ENCODE results near the gene MYOM1. TPM values are rescaled to one million over a fixed set of nuclear protein-coding genes. Genes with fewer than 3 reads are reported as not detected.
A peak's percentile ranks its signal among the peaks of the same experiment; 100 is the strongest.

Gene MYOM1
- total RNA-seq, result 662 TPM

DNA sequence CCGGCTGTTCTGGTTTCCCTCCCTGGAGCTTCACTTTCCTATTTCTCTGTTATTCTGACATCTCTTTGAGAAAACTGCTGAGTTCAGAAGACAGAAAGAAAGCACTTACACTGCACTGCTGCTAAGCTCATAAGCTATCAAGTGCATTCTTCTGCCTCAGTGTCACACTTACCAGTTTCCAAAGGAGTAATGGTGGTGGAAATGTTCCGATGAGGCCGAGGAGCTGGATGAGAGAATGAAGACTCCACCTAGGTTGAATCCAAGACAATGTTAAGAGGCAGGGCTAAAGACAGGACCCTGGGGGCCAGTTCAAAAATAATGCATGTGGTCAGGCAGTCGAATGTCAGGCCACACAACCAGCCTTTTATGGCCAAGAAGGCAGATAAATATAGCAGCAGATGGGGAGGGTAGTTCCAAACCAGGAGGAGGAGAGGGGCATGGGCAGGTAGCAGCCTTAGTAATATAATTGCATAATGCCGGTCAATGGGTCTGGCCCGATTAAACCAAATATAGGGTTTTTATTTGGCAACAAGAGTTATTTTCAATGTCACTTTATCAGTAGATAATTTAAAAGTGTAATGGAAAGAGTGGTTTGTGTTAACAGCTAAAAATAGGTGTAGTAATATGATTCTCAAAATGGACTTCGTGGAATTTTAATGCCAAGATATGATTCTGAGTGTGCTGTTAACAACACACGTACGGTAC is at the start of gene MYOM1:
TSS of gene MYOM1 (minus strand) at position 338 of the 705 bp plus-strand sequence. CDS start 4,745 bp downstream, outside the sequence.
- peak; percentile 72 for DNase-seq

DNA sequence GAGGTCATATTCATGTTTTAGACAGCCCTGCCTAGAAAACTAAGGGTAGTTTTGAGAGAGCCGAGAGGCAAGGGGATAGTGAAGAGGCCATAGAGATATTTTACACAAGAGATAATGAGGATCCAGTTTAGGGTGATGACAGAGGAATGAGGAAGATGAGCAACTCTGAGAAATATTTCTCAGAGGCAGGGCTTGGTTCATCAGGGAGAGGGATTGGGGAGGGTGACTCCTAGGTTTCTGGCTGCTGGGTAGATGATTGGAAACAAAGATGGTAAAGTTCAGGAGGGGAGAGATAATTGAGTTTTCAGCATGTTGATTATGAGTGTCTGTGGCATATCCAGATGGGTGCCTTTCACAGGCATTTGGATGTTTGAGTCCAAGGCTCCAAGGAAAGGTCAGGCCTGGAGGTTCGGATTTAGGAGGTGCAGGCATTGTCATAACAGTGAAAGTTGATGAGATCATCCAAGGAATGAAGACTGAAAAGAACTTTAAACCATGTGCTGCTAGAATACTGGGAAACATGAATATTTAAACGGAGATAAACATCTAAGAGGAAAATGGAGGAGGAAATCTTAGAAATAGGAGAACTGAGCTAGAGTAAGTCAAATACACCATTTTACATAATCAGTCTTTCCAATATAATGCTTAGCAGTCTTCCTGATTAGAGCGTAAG is 49.6 kb upstream of the MYOM1 start:
- DNase-seq, result no peak

DNA sequence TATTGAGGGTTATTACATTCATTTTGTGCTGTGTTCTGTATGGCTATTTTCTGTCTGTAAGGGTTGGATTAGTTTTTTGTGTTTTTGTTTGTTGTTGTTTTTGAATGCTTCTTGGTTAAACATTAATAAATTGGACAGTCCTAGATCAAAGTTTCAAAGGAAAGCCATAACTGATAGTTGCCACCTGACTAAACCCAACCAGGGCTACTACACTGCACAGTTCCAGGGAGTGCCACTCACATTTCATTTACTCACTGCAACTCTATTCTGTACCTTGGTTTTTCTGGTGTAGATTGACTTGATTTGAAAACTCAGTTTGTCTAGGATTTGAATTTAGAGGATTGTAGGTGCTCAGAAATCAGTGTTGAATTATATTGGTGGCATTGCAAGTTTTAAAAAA is 48.5 kb upstream of the MYOM1 start:
- no peak for DNase-seq

- no peak for DNase-seq
Measured at GRCh38 chr18:3266062-3266608, 46.4 kb upstream of the MYOM1 start.

DNA sequence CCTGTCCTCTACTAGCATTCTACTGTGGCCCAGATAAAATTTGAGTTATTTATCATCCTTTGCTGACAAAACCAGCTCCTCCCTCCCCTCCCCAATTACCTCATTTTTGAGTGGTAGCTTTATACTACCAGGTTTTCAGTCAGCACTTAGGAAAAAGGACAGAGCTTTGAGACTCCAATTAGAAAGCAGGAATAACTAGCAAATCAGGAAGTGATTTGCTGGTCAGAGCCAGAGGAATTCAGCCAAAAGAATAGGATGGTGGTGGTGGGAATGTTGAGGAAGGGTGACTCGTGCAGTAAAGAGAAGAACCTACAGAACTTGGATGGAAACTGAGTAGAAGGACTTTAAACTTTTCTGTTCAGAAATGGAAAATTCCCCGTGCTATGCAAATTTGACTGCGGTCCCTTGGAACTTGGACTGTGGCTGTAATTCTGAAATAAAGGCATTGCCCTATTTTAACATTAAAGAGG is 45.8 kb upstream of the MYOM1 start:
- DNase-seq, result no peak

GRCh38 chr18:3264362-3264761 is 44.6 kb upstream of the MYOM1 start:
- DNase-seq, result no peak

- no peak for DNase-seq
Measured at GRCh38 chr18:3263132-3263700, 43.4 kb upstream of the MYOM1 start.

DNA sequence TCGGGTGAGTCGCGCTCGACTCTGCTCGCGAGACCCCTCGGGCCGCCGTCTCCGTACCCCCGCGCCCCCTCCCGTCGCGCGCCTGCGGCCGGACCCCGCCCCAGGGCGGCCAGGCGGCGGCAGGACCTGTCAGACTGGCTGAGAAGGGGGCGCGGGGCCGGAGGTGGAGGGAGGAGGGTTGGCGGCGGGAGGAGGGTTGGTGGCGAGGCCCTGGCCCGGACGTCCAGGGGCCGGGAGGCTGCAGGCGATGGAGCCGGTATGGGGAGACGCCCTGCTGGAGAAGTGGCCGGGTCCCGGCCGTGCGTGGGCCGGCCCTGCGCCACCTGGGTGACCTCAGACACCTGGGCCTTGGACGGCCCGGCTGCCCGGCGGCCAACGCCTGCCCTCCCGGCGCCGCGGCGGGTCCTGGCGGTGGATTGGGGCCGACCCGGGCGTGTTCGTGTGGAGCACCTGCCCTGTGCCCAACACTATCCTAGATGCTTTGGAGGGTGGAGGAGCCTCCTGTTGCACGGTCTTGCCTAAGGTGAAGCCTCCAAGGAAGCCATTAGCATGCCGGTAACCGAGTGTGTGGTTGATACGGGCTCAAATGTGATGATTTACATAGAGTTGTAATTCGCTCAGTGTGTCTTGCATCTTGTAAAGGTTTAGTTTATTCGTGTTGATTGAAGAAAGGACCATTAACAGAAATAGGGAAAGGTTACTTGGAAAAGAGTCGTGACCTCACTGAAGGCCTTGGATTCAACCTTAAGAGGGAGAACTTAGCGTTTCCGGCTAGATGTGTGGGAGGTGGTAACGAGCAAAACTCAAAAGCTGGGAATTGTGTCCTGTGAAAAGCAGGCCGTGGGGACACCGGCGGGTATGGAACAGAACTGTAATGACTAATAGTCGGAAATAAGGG is 42.7 kb upstream of the MYOM1 start:
- DNase-seq, result no peak

- DNase-seq, result peak; percentile 91
Measured at GRCh38 chr18:3261373-3262233, 41.8 kb upstream of the MYOM1 start, which contains the start of gene MYL12B. TSS of gene MYL12B (plus strand) at chr18:3262133. CDS start at chr18:3272899, 10,766 bp downstream.

DNA sequence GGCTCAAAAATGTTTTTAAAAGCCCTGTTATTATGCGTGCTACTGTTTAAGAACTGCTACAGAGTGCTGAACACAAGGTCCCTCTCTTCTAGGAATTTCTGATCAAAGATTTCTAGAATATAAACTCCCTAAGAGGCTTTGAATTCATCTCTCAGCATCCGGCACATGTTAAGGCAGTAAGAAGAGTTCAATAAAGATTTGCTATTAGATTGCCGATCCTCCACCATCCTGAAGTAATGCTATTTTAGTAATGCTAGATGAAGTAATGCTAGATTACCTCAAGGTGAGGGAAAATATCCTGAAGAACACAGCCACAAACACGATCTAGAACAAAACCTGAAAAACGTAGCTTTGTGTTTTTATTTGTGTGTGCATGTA is 41.2 kb upstream of the MYOM1 start:
- no peak for DNase-seq

DNA sequence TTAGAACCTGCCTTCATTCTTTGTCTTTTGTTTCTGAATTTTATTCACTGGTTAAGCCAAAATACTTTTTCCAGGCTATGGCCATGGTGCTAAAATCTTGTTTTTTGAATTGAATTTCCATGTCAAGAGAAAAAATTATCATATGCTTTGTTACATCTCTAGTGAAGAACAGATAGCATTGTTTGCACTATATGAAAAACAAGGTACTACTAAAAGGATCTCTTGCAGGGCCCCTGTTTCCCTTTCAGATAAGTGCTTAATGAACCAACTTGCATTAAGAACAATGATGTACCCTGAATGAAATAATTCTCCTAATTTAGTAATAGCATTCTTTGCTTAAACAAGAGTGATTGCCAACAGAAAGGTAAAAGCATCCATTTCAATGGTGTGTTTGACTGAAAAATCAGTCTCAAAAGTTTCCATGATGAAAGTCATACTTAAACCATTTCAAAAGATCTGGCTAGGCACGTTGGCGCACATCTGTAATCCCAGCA is 37.9 kb upstream of the MYOM1 start:
- DNase-seq, result no peak

DNA sequence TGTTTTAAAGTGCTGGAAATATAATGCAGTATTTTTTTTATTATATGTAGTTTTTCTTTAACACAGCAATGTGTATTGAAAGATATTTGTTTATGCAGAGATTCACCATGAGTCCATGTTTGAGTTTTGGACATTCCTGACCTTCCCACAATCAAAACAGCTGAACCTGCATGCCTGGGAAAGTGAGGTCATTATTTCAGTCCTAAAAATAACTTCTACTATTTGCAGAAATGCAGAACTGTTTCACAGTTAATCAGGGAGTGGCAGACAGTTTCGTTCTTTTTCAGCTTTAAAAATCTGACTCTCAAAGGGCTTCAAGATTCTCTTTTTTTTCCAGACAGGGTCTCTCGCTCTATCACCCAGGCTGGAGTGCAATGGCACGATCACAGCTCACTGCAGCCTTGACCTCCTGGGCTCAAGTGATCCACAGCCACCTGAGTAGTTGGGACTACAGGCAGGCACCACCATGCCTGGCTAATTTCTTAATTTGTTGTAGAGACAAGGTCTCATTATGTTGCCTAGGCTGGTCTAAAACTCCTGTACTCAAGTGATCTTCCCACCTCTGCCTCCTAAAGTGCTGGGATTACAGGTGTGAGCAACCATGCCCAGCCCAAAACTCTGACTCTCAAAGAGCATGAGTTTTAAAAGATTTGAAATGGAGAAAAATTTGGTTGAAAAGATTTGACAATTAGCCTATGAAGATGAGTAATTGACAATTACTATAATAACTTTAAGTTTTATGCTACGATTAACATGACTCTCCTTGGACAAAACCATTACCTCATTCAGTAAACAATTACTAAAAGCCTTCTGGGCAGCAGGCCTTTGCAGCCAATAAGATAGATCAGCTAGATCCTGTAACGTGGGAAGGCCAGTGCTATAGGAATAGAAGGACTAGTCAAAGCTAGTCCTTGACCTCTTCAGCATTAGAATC is 37.2 kb upstream of the MYOM1 start:
- DNase-seq, result peak; percentile 43

DNA sequence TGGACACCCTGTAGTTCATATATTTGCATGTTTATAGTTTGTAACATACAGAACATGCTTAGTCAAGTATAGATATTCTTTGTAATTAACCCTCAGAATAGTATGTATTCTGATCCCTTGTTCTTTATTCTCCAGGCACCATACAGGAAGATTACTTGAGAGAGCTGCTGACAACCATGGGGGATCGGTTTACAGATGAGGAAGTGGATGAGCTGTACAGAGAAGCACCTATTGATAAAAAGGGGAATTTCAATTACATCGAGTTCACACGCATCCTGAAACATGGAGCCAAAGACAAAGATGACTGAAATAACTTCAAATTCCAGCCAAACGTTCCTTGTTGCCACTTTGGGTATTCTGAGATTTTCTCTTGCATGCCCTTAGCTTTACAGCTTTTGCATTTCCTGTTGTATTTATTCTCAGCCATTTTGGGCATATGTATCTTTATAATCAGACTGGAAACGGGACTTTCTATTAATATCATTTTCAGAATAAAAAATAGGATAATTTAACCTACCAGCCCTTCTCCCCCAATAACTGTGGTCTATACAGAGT is 35.9 kb upstream of the MYOM1 start:
- no peak for DNase-seq

GRCh38 chr18:3254725-3255124 is 35.0 kb upstream of the MYOM1 start:
- DNase-seq, result no peak

DNA sequence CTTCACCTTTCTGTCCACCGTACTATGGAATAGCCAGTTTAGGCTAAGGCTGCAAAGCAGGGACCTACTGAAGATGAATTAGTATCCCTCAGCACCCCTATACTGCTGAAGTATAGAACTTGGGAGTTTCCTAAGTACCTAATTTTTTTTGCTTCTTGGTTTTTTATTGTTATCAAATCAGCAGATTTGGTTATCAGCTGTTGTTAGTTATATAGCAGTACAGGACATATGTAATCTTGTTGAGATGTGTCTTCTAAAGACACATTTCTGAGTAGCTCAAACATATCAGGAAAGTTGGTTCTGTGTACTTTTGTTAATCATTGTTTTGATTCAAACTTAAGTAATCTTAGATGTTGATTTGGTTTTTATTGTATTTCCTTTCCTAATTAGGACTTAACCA is 33.1 kb upstream of the MYOM1 start:
- DNase-seq, result no peak

DNA sequence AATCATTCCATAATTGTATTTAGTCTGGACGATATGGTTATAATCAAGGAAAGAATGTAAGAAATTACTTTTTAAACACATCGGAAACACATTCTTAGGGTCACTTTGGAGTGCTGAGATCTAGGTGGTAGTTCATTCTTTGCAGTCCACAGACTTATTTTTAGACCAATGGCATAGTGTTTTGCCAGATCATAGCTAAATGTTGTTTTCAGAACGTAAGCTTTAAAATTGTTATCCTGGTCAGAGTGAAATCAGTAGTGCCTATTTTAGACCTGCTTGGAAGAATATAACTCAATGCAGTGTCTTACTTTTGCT is 32.2 kb upstream of the MYOM1 start:
- DNase-seq, result no peak

DNA sequence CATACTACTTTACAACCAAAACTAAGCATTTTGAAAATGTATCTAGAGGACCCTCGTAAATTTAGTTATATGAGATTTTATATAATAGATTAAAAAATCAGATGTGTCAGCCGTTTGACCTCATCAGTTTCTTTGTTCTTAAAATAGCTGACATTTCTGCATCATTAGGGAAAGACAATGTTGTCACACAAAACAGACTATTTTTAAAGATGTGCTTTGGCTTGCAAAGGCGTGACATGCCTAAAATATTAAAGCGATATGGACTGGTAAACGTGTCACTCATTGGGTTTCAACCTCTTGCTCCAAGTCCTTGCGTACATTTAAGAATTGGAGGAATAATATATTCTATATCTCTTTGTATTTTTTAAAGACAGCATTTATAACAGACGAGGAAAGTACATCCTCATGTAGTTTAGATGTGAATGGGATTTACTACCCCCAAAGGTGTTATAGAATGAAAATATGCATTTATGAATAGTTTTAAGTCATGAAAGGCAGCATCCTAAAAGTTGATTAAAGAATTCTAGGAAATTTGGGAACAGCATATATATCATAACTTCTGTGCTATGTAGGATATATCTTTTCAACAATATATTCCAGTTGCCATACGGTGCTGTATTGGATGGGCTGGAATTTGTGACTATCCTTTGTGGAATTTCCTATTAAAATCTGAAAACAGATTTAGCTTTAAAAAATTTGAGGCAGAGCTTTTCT is 31.6 kb upstream of the MYOM1 start:
- DNase-seq, result no peak

DNA sequence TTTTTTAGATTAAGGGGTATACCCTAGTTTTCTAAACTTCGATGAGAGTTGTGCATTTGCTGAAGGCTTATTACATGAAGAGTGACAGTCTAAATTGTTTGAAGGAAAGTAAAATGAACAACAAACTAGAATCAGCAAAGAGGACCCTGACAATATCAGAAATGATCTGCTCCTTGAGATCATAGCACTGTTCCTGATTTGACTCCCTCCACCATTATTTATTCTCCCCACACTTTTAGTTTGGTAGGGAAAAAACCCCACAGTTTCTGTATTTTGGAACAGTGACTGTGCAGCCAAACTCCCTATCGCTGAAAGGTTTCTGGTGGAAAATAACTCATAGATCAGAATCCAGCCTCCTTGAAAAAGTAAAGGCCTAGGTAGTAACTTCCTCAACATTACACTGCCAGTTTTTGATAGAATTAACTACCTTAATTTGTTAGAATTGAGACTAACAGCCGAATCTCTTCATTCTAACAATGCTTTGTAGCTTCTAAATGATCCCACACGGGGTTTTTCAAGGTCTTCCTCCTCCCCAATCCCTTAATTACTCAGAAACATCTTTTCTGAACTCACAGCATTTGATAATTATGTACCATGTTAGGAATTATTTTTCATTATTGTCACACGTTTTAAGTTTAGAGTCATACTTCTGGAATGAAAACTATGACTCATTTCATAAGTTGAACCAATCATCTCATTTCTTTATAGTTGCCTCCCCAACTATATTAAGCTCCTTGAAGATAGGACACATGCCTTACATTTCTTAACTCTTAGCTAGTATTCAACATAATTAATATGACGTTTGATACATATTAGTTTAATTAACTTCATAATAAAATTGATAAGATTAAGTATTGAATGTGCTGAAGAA is 30.7 kb upstream of the MYOM1 start:
- DNase-seq, result no peak
